ENCODE measurements around the gene HOXA5.

The HOXA5 gene

GRCh38 chr7:27091941-27092818 is 51.3 kb downstream of the HOXA5 start:
- DNase-seq = no peak

- DNase-seq = no peak
Observed at GRCh38 chr7:27091105-27091504, 52.4 kb downstream of the HOXA5 start.
